ENCODE results near the gene KCNK18. TPM values are rescaled to one million over a fixed set of nuclear protein-coding genes. Genes with fewer than 3 reads are reported as not detected.

Gene KCNK18
- total RNA-seq, 6 experiments from 2014 or later: not detected

DNA sequence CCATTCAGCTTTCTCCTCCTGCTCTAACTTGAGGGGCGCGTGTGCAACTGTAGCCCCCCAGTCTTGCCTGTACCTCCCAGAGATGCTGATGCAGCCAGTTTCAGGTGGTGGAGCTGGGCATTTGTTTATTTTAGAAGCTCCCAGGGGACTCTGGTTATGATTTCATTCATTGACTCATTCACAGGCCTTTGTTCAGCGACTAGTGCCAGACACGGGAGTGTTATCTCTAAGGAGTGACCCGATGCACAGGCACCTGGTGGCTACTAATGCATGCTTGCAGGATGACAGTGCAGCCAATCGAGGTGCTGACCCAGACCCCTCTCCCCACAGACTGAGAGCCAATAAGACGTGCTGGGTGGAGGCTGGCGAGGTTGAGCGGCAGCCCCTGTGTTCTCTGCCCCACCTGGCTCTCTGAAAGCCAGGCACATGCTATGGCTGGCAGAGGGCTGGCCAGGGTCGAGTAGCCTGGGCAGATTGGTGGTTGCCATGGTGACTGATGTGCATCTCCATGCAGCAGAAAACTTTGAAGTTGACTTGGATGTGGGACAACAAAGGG, 23.9 kb downstream of the KCNK18 start:
- Histone ChIP-seq H3K36me3 (no peaks in the 10 kb centered on the region), H3K27me3 (no peaks in the 10 kb centered on the region), H3K4me1 (peaks cover 0 to 11% (median 0%) of the 10 kb centered on the region in 4 donors), H3K27ac (no peak overlapping the region), H3K9me3 (no peaks in the 10 kb centered on the region), H3K4me3 (no peak overlapping the region)
- TF ChIP-seq, protein P1, sequence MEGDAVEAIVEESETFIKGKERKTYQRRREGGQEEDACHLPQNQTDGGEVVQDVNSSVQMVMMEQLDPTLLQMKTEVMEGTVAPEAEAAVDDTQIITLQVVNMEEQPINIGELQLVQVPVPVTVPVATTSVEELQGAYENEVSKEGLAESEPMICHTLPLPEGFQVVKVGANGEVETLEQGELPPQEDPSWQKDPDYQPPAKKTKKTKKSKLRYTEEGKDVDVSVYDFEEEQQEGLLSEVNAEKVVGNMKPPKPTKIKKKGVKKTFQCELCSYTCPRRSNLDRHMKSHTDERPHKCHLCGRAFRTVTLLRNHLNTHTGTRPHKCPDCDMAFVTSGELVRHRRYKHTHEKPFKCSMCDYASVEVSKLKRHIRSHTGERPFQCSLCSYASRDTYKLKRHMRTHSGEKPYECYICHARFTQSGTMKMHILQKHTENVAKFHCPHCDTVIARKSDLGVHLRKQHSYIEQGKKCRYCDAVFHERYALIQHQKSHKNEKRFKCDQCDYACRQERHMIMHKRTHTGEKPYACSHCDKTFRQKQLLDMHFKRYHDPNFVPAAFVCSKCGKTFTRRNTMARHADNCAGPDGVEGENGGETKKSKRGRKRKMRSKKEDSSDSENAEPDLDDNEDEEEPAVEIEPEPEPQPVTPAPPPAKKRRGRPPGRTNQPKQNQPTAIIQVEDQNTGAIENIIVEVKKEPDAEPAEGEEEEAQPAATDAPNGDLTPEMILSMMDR (IDR thresholded peaks at IDR 0.05): no peak
- TF ChIP-seq POLR2A (IDR thresholded peaks at IDR 0.05): no peak
- no peak for ATAC-seq
- intact Hi-C loops (cut with DNase I): loop anchor here in 1 of 2 donors (10.0 kb wide), 1 partner anchor 264 kb away; no protein-coding TSS in a partner anchor
- WGBS (ENCODE audit: insufficient coverage, low coverage, low lambda C conversion rate, missing lambda C conversion rate): 82% methylated on average over 2 of the region's 10 CpGs
- DNase-seq: no peak

DNA sequence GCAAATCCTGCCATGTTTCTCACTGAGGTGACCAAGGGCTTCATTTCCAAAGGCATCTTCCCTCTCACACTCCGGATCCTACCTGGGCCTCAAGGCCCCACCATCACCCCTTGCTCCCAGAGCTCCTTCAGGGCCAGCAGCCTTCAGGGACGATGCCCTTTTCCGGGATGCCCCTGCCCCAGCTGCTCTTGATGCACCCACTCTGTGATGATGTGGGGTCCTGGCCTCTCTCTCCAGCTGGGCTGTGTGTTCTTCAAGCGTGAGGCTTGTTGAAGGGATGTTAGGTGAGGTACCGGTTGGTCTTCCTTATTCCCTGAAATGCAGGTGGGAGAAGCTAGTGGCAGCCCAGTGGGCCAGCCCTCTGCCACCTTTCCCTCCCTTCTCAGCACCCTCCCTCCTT, 25.3 kb downstream of the KCNK18 start:
- H3K27me3 ChIP-seq: no peaks in the 10 kb centered on the region
- no peaks in the 10 kb centered on the region for H3K4me1 ChIP-seq
- TF ChIP-seq, protein P1 (IDR thresholded peaks at IDR 0.05): no peak
- no peak for TF ChIP-seq POLR2A (IDR thresholded peaks at IDR 0.05)
- H3K27ac ChIP-seq: no peak overlapping the region
- WGBS (ENCODE audit: insufficient coverage, low coverage, low lambda C conversion rate, missing lambda C conversion rate): 80% methylated on average over 2 of the region's 5 CpGs
- intact Hi-C loops (cut with DNase I): loop anchor here in 1 of 2 donors (10.0 kb wide), 1 partner anchor 262 kb away; no protein-coding TSS in a partner anchor
- H3K4me3 ChIP-seq: no peak overlapping the region
- ATAC-seq (no peak), DNase-seq (no peak)
- H3K36me3 ChIP-seq: no peaks in the 10 kb centered on the region
- H3K9me3 ChIP-seq: no peaks in the 10 kb centered on the region

DNA sequence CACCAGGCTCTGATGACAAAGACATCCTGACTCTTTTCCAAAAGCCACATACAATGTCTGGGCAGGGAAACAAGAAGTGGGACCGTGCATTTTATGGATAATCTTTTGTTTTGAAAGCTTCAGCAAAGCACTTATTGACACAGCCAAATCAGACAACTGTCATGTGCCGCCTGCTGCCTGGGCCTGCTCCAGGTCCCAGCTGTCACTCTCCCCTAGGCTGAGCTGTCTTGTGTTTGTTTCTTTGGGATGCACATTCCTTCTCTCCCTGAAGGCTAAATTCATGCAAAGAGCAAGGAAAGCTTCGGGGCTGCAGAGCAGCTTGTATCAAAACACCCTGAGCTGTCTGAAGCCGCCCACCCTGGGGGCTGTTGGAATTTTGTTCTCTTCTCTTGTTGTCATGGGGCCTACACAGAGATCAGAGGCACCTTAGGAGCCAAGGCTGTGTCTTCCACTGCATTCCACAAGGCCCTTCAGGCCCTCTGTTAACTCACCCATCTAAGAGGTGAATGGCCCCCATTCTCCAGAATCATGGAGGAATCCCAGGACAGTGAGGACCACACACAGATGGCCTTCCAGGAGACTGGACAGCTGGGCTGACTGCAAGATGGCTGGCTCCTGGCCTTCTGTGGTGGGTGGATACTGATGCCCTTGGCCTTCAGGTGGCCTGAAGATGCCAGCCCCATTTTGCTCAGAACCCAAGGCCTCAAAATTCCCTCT, 25.8 kb downstream of the KCNK18 start:
- Histone ChIP-seq H3K36me3 (no peaks in the 10 kb centered on the region), H3K9me3 (no peaks in the 10 kb centered on the region), H3K4me1 (no peaks in the 10 kb centered on the region), H3K27ac (no peak overlapping the region), H3K4me3 (no peak overlapping the region), H3K27me3 (no peaks in the 10 kb centered on the region)
- WGBS (ENCODE audit: insufficient coverage, low coverage, low lambda C conversion rate, missing lambda C conversion rate): 76% methylated on average over 3 of the region's 4 CpGs
- ATAC-seq (no peak), DNase-seq (no peak)
- TF ChIP-seq, protein P1 (IDR thresholded peaks at IDR 0.05): no peak
- TF ChIP-seq POLR2A (IDR thresholded peaks at IDR 0.05): no peak
- intact Hi-C loops (cut with DNase I): loop anchor here in 1 of 2 donors (10.0 kb wide), 1 partner anchor 262 kb away; no protein-coding TSS in a partner anchor

DNA sequence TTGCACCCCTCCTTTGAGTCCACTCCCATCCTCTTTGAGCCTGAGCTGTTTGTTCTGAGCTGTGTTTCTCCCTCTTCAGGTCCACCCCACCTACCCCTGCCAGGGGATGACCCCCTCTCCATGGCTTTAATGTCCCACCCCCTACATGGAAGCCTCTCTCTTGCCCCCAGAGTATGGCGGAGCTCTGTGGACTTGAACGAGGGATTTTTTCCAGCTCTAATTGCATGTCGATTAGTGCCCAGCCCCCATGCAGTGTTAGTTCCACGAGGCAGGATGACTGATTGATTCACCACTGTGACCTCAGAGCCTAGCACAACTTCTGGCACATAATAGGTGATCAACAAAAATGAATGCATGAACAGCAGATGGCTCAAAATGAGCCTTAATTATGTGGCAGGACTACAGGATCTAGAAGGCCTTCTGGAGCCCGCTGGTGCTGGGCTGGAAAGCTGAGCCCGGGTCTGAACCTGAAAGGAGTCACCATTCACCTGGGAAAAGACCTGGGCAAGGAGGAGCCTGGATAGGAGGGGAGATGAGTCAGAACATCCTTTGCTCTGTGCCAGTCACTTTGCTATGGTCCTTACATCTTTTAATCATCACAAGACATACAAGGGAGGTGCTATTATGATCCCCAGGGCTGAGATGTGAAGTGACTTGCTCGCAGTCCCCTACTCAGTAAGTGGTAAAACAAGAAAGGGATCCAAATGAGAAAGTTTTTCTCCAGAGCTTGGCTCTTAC, 26.6 kb downstream of the KCNK18 start:
- 58% methylated on average over 6 of the region's 7 CpGs for WGBS (ENCODE audit: insufficient coverage, low coverage, low lambda C conversion rate, missing lambda C conversion rate)
- no peaks in the 10 kb centered on the region for H3K36me3 ChIP-seq
- no peak for TF ChIP-seq POLR2A (IDR thresholded peaks at IDR 0.05)
- TF ChIP-seq, protein P1 (IDR thresholded peaks at IDR 0.05): no peak
- H3K27ac ChIP-seq: no peak overlapping the region
- intact Hi-C loops (cut with DNase I): loop anchor here in 1 of 2 donors (10.0 kb wide), 1 partner anchor 261 kb away; no protein-coding TSS in a partner anchor
- no peaks in the 10 kb centered on the region for H3K4me1 ChIP-seq
- no peaks in the 10 kb centered on the region for H3K27me3 ChIP-seq
- no peaks in the 10 kb centered on the region for H3K9me3 ChIP-seq
- ATAC-seq (no peak), DNase-seq (no peak)
- H3K4me3 ChIP-seq: no peak overlapping the region

All from right lobe of liver (tissue), 6 donors.